SK-N-SH treated with all-trans-retinoic acid at 6 μM for 48 hours (cell line): ENCODE data around the gene UTP14A.
"Not testable (repeated sequence)": the region's sequence is repeated elsewhere in the genome, so short reads cannot be mapped to it uniquely, and the experiment has no call there.

Experiments
- POU6F1 ChIP-seq: fragments of 250-450 bp; sonication (Bioruptor Pico); IDR thresholded peaks from 2 replicates; pipeline ENCODE4 v1.8.0; 2021; ENCODE audit warnings: low read depth, mild to moderate bottlenecking, moderate library complexity, borderline replicate concordance
- RARB ChIP-seq: fragments of 250-450 bp; sonication (Bioruptor Pico); IDR thresholded peaks from 2 replicates; pipeline ENCODE4 v1.8.0; 2021; ENCODE audit warnings: mild to moderate bottlenecking, moderate library complexity
- TOX ChIP-seq: fragments of 250-450 bp; sonication (Bioruptor Pico); IDR thresholded peaks from 2 replicates; pipeline ENCODE4 v1.8.0; 2021; ENCODE audit warnings: mild to moderate bottlenecking, moderate library complexity, borderline replicate concordance
- ZC3H10 ChIP-seq: fragments of 250-450 bp; sonication (Bioruptor Pico); IDR thresholded peaks from 2 replicates; pipeline ENCODE4 v1.5.1; 2021; ENCODE audit warnings: mild to moderate bottlenecking, moderate library complexity
- ZFP3 ChIP-seq: fragments of 250-450 bp; sonication (Bioruptor Pico); IDR thresholded peaks from 2 replicates; pipeline ENCODE4 v1.5.0; 2020; ENCODE audit warnings: mild to moderate bottlenecking, moderate library complexity
- TF ChIP-seq, protein P1 (sequence below): fragments of 250-450 bp; sonication (Bioruptor Pico); IDR thresholded peaks from 2 replicates; pipeline ENCODE4 v1.5.1; 2020; ENCODE audit warnings: low read depth, mild to moderate bottlenecking, moderate library complexity

GRCh38 chrX:129859134-129859533 lies 46.8 kb upstream of the UTP14A start:
- not testable (repeated sequence) for TF ChIP-seq ZC3H10 (CRISPR knock-in tag); TOX (CRISPR knock-in tag); POU6F1; ZFP3 (CRISPR knock-in tag); RARB (CRISPR knock-in tag)
- TF ChIP-seq, protein P1, sequence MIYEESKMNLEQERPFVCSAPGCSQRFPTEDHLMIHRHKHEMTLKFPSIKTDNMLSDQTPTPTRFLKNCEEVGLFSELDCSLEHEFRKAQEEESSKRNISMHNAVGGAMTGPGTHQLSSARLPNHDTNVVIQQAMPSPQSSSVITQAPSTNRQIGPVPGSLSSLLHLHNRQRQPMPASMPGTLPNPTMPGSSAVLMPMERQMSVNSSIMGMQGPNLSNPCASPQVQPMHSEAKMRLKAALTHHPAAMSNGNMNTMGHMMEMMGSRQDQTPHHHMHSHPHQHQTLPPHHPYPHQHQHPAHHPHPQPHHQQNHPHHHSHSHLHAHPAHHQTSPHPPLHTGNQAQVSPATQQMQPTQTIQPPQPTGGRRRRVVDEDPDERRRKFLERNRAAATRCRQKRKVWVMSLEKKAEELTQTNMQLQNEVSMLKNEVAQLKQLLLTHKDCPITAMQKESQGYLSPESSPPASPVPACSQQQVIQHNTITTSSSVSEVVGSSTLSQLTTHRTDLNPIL (CRISPR knock-in tag): not testable (repeated sequence)
